Adrenal gland (tissue), 5 donors: ENCODE measurements around the gene ERH.

Source experiments
- CTCF ChIP-seq, 6 experiments: fragments of 450-650 bp in 4 of 6; fragments of 200-600 bp in 2 of 6; sonication (generic) in 1 of 6; IDR thresholded peaks; 1 replicate in 5 of 6; 2 replicates in 1 of 6; pipeline versions ENCODE4 v1.5.1 to v1.8.0; 2016 to 2021; ENCODE audit warnings: antibody characterized with exemption in 6 of 6, mild to moderate bottlenecking in 2 of 6, moderate library complexity in 1 of 6
- POLR2A ChIP-seq, 2 donors: fragments of 450-650 bp; IDR thresholded peaks; one replicate each; pipeline ENCODE4 v1.6.1; 2017; ENCODE audit warnings: antibody characterized with exemption in 2 of 2, mild to moderate bottlenecking in 2 of 2, moderate library complexity in 1 of 2
- donor health status: DM: no; HTN: no; CAD: no.

- TF ChIP-seq POLR2A (IDR thresholded peaks at IDR 0.05), result no peak
- no peak for TF ChIP-seq CTCF (IDR thresholded peaks at IDR 0.05)
Observed at GRCh38 chr14:69354383-69355153, 43.5 kb downstream of the ERH start.
